HG03025 (cell line): ENCODE results near the gene SDK1.
"Not testable (repeated sequence)": the region's sequence is repeated elsewhere in the genome, so short reads cannot be mapped to it uniquely, and the experiment has no call there.

Source experiments
- ATAC-seq: cut with Tn5 transposase; IDR thresholded peaks from one replicate; pipeline ENCODE4 v1.9.1; 2021; ENCODE audit warnings: mild to moderate bottlenecking, moderate library complexity; ENCODE audit not compliant: unreplicated experiment, low FRiP score

Gene SDK1

GRCh38 chr7:4198301-4198700, 897.2 kb downstream of the SDK1 start:
- no peak for ATAC-seq

GRCh38 chr7:4200546-4201094, 899.6 kb downstream of the SDK1 start:
- no peak for ATAC-seq

- no peak for ATAC-seq
These were observed 900.5 kb downstream of the SDK1 start for GRCh38 chr7:4201566-4201965.

- ATAC-seq: no peak
These were observed 901.2 kb downstream of the SDK1 start for GRCh38 chr7:4202154-4202736.

- no peak for ATAC-seq
These were observed 901.9 kb downstream of the SDK1 start for GRCh38 chr7:4202954-4203353.

- no peak for ATAC-seq
These were observed 902.8 kb downstream of the SDK1 start for GRCh38 chr7:4203626-4204512.

- ATAC-seq: no peak
These were observed 903.6 kb downstream of the SDK1 start for GRCh38 chr7:4204513-4205165.

- ATAC-seq: no peak
These were observed 904.8 kb downstream of the SDK1 start for GRCh38 chr7:4205828-4206227.

- ATAC-seq: no peak
These were observed 906.0 kb downstream of the SDK1 start for GRCh38 chr7:4207011-4207410.

- ATAC-seq: no peak
These were observed 907.0 kb downstream of the SDK1 start for GRCh38 chr7:4208086-4208485.

- ATAC-seq: no peak
These were observed 907.5 kb downstream of the SDK1 start for GRCh38 chr7:4208586-4208985.

- no peak for ATAC-seq
These were observed 908.1 kb downstream of the SDK1 start for GRCh38 chr7:4209126-4209525.

GRCh38 chr7:4209966-4210365, 908.9 kb downstream of the SDK1 start:
- no peak for ATAC-seq

- ATAC-seq: no peak
These were observed 909.8 kb downstream of the SDK1 start for GRCh38 chr7:4210821-4211220.

GRCh38 chr7:4211261-4211660, 910.2 kb downstream of the SDK1 start:
- no peak for ATAC-seq

- ATAC-seq: no peak
These were observed 911.3 kb downstream of the SDK1 start for GRCh38 chr7:4212376-4212775.

- ATAC-seq: no peak
These were observed 913.5 kb downstream of the SDK1 start for GRCh38 chr7:4214291-4215155.

- no peak for ATAC-seq
These were observed 914.2 kb downstream of the SDK1 start for GRCh38 chr7:4215176-4215720.

GRCh38 chr7:4216016-4216415, 915.0 kb downstream of the SDK1 start:
- no peak for ATAC-seq

GRCh38 chr7:4217126-4217660, 916.1 kb downstream of the SDK1 start:
- ATAC-seq: not testable (repeated sequence)
